BLaER1 (cell line): ENCODE data around the gene STK26.
"Not testable (repeated sequence)": the region's sequence is repeated elsewhere in the genome, so short reads cannot be mapped to it uniquely, and the experiment has no call there.

ENCODE experiments used
- H3K27ac ChIP-seq: shearing (Covaris generic); formaldehyde crosslinking; 2 replicates; pipeline ENCODE4 v1.8.1; 2022
- H3K27me3 ChIP-seq: shearing (Covaris generic); formaldehyde crosslinking; 2 replicates; pipeline ENCODE4 v1.8.1; 2022
- H3K36me3 ChIP-seq: shearing (Covaris generic); formaldehyde crosslinking; 2 replicates; pipeline ENCODE4 v1.8.1; 2022
- H3K4me1 ChIP-seq: shearing (Covaris generic); formaldehyde crosslinking; 2 replicates; pipeline ENCODE4 v1.8.1; 2022
- H3K4me2 ChIP-seq: shearing (Covaris generic); formaldehyde crosslinking; 2 replicates; pipeline ENCODE4 v1.8.1; 2022
- H3K4me3 ChIP-seq: shearing (Covaris generic); formaldehyde crosslinking; 2 replicates; pipeline ENCODE4 v1.8.1; 2022
- H3K9ac ChIP-seq: shearing (Covaris generic); formaldehyde crosslinking; 2 replicates; pipeline ENCODE4 v1.8.1; 2022
- H3K9me3 ChIP-seq: shearing (Covaris generic); formaldehyde crosslinking; 2 replicates; pipeline ENCODE4 v1.8.1; 2022
- H4K20me1 ChIP-seq: shearing (Covaris generic); formaldehyde crosslinking; 2 replicates; pipeline ENCODE4 v1.8.1; 2022
- Cebpa-rat ChIP-seq: shearing (Covaris generic); IDR thresholded peaks from 2 replicates; pipeline ENCODE4 v1.8.1; 2022

Gene STK26

DNA sequence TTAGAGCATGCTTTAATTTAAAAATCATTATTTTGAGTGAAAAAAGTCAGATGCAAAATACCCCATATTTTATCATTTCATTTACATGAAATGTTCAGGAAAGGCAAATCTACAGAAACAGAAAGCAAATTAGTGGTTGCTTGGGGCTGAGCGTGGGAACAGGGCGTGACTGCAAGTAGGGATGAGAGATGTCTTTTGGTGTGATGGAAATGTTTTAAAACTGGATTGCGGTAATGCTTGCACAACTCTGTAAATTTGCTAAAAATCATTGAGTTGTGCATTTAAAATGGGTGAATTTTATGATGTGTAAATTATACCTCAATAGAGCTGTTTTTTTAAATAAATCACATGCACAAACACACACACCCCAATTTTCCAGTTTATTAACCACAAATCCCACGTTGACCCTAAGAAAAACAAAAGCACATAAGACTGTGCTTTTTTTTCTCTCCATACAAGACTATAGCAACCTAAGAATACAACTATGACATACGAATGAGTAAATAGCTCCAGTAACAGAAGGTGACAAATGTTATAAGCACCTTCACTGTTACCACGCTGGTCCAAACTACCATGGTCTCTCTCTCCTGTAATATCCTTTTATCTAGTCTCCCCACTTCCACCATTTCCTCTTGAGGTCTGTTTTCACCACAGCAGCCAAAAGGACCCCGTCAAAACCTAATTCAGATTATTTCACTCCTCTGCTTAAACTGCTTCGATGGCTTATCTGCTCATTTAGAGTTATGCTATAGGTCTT is 67.5 kb downstream of the STK26 start:
- no peak for TF ChIP-seq Cebpa-rat

GRCh38 chrX:132092439-132093065 is 69.5 kb downstream of the STK26 start:
- TF ChIP-seq Cebpa-rat = no peak
- H3K4me3 ChIP-seq = no peak overlapping the region

More for the DNA sequence above, 67.5 kb downstream of the STK26 start:
- no peaks in the 10 kb centered on the region for H3K9me3 ChIP-seq
- no peak overlapping the region for H3K4me3 ChIP-seq
- no peak overlapping the region for H3K27ac ChIP-seq
- no peak overlapping the region for H3K4me2 ChIP-seq
- no peaks in the 10 kb centered on the region for H3K36me3 ChIP-seq
- peaks cover 9% of the 10 kb centered on the region for H3K4me1 ChIP-seq
- H3K27me3 ChIP-seq = peaks cover 86% of the 10 kb centered on the region
- no peak overlapping the region for H3K9ac ChIP-seq
- H4K20me1 ChIP-seq = peaks cover 14% of the 10 kb centered on the region; the same call in 1 of the 2 replicates

DNA sequence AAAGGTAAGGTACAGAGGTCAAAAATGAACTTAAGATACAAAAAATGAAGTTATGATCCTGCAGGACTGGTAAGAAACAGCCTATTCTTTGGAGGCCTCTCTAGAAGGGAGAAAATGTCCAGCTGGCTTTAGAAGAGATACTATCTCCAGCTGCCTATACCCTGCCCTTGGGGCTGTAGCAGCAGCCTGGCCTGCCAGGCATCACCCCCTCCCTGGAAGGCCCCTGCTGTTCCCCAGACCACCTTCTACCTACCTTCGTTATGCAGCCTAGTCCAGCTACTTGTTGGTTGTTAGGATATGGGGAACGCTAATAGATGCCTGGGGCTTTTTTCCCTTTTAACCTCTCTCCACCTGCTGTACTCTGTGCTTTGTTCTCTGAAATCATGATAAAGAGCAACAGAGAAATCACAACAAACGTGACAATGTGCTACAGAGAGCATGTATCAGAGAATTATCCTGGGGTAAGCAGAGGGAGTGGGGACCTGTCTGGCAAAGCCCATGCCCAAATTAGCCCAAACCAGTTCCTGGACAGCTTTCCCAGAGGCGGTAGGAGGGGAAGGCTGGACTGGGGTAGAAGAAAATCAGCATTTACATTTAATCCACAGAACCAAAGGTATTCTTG is 70.2 kb downstream of the STK26 start:
- Histone ChIP-seq H4K20me1 (peaks cover 11% of the 10 kb centered on the region; the same call in 1 of the 2 replicates), H3K36me3 (no peaks in the 10 kb centered on the region), H3K4me3 (no peak overlapping the region), H3K27ac (no peak overlapping the region), H3K9me3 (no peaks in the 10 kb centered on the region), H3K4me1 (peaks cover 9% of the 10 kb centered on the region), H3K27me3 (peaks cover 93% of the 10 kb centered on the region), H3K9ac (no peak overlapping the region), H3K4me2 (no peak overlapping the region)
- no peak for TF ChIP-seq Cebpa-rat

More at GRCh38 chrX:132092439-132093065, 69.5 kb downstream of the STK26 start:
- H3K27ac ChIP-seq = no peak overlapping the region
- H3K9me3 ChIP-seq = no peaks in the 10 kb centered on the region
- no peak overlapping the region for H3K9ac ChIP-seq
- H3K4me1 ChIP-seq = peaks cover 9% of the 10 kb centered on the region
- H3K4me2 ChIP-seq = no peak overlapping the region
- H3K36me3 ChIP-seq = no peaks in the 10 kb centered on the region
- H4K20me1 ChIP-seq = peaks cover 14% of the 10 kb centered on the region; the same call in 1 of the 2 replicates
- H3K27me3 ChIP-seq = peaks cover 89% of the 10 kb centered on the region

GRCh38 chrX:132094164-132094563 is 71.1 kb downstream of the STK26 start:
- H3K4me3 ChIP-seq = no peak overlapping the region
- peaks cover 9% of the 10 kb centered on the region for H3K4me1 ChIP-seq
- no peak for TF ChIP-seq Cebpa-rat
- H3K36me3 ChIP-seq = no peaks in the 10 kb centered on the region
- peaks cover 93% of the 10 kb centered on the region for H3K27me3 ChIP-seq
- H3K4me2 ChIP-seq = no peak overlapping the region
- H4K20me1 ChIP-seq = peaks cover 10% of the 10 kb centered on the region; the same call in 1 of the 2 replicates
- H3K27ac ChIP-seq = no peak overlapping the region
- H3K9me3 ChIP-seq = no peaks in the 10 kb centered on the region
- no peak overlapping the region for H3K9ac ChIP-seq

- H3K4me3 ChIP-seq, H3K27ac ChIP-seq, H3K9ac ChIP-seq, H3K36me3 ChIP-seq, H3K4me2 ChIP-seq, H3K4me1 ChIP-seq, H4K20me1 ChIP-seq, H3K9me3 ChIP-seq: not testable (repeated sequence)
- peaks cover 93% of the 10 kb centered on the region for H3K27me3 ChIP-seq
Measured at GRCh38 chrX:132098704-132099103, 75.6 kb downstream of the STK26 start.

GRCh38 chrX:132101206-132101605 is 78.1 kb downstream of the STK26 start:
- Histone ChIP-seq H3K4me3 (no peak overlapping the region), H3K4me1 (no peaks in the 10 kb centered on the region), H3K27ac (no peak overlapping the region), H3K27me3 (peaks cover 87% of the 10 kb centered on the region), H4K20me1 (no peaks in the 10 kb centered on the region; the same call in 1 of the 2 replicates), H3K4me2 (no peak overlapping the region), H3K36me3 (no peaks in the 10 kb centered on the region), H3K9me3 (no peaks in the 10 kb centered on the region), H3K9ac (no peak overlapping the region)
- no peak for TF ChIP-seq Cebpa-rat

DNA sequence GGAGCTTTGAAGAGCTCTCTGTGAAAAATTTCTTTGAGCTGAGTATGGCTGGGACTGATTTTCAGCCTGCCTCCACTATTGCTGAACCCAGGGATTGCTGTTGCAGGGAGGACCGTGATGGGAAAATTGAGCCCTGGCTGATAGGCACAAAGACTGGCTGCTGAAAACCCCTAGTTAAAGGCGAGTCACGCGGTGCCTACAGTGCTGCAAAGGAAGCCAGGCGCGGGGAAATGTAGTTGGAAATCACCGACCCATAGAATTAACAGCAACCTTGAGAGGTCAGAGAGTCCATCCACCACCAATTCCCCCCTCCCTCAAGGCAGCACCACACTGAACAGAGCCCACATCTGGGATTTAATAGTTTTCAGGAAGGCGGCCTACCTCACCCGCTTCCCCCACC is 78.7 kb downstream of the STK26 start:
- H3K4me2 ChIP-seq = peak overlapping the region; percentile 33
- H3K27me3 ChIP-seq = peaks cover 88% of the 10 kb centered on the region
- no peaks in the 10 kb centered on the region; the same call in 1 of the 2 replicates for H4K20me1 ChIP-seq
- H3K9me3 ChIP-seq = no peaks in the 10 kb centered on the region
- H3K4me3 ChIP-seq = no peak overlapping the region
- no peaks in the 10 kb centered on the region for H3K36me3 ChIP-seq
- H3K4me1 ChIP-seq = no peaks in the 10 kb centered on the region
- no peak overlapping the region for H3K27ac ChIP-seq
- no peak for TF ChIP-seq Cebpa-rat
- no peak overlapping the region for H3K9ac ChIP-seq

GRCh38 chrX:132107291-132107690 is 84.2 kb downstream of the STK26 start:
- Histone ChIP-seq H3K4me2 (no peak overlapping the region), H3K36me3 (no peaks in the 10 kb centered on the region), H3K4me3 (no peak overlapping the region), H3K27me3 (peaks cover 86% of the 10 kb centered on the region), H3K4me1 (no peaks in the 10 kb centered on the region), H3K9ac (no peak overlapping the region), H3K9me3 (no peaks in the 10 kb centered on the region), H3K27ac (no peak overlapping the region), H4K20me1 (peaks cover 3% of the 10 kb centered on the region; the same call in 1 of the 2 replicates)
- no peak for TF ChIP-seq Cebpa-rat

DNA sequence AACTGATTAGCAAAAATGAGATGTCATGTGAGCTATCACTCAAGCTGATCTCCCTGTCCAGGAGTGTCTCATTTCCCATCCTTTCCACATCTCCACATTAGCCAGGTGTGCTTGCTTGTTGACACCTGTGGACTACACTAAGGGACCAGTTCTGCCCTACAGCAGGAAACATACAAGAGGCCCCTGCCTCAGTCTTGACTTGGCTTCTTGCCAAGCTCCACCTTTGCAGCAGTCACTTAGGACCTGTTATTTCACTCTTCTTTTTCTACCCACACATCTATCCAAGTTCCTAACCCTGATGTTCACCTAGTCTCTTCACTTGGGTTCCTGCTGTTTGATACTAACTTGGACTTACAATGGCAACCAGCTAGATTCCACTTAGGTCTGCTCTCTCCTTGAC is 91.5 kb downstream of the STK26 start:
- Histone ChIP-seq H3K36me3 (no peaks in the 10 kb centered on the region), H3K4me2 (no peak overlapping the region), H3K4me3 (no peak overlapping the region), H3K27ac (no peak overlapping the region), H3K27me3 (peaks cover 86% of the 10 kb centered on the region), H3K9me3 (no peaks in the 10 kb centered on the region), H4K20me1 (peaks cover 8% of the 10 kb centered on the region; the same call in 1 of the 2 replicates), H3K9ac (no peak overlapping the region), H3K4me1 (no peaks in the 10 kb centered on the region)
- no peak for TF ChIP-seq Cebpa-rat

GRCh38 chrX:132115792-132116191 is 92.7 kb downstream of the STK26 start:
- no peak for TF ChIP-seq Cebpa-rat
- H4K20me1 ChIP-seq = peaks cover 8% of the 10 kb centered on the region; the same call in 1 of the 2 replicates
- peaks cover 86% of the 10 kb centered on the region for H3K27me3 ChIP-seq
- H3K4me2 ChIP-seq = no peak overlapping the region
- no peaks in the 10 kb centered on the region for H3K36me3 ChIP-seq
- no peaks in the 10 kb centered on the region for H3K9me3 ChIP-seq
- H3K4me3 ChIP-seq = no peak overlapping the region
- no peaks in the 10 kb centered on the region for H3K4me1 ChIP-seq
- H3K9ac ChIP-seq = no peak overlapping the region
- H3K27ac ChIP-seq = no peak overlapping the region
